GM12873 (cell line): ENCODE measurements around the gene RNASE11.
A peak's percentile ranks its signal among the peaks of the same experiment; 100 is the strongest.

Experiments
- TF ChIP-seq, protein P1 (sequence below): IDR thresholded peaks from 2 replicates; pipeline ENCODE4 v1.5.1; 2012; ENCODE audit warnings: low read depth, mild to moderate bottlenecking, moderate library complexity, low read length, control low read depth; ENCODE audit not compliant: insufficient read depth; ENCODE audit errors: missing control alignments

The RNASE11 gene

GRCh38 chr14:20618271-20618749, 30.5 kb upstream of the RNASE11 start:
- TF ChIP-seq, protein P1, sequence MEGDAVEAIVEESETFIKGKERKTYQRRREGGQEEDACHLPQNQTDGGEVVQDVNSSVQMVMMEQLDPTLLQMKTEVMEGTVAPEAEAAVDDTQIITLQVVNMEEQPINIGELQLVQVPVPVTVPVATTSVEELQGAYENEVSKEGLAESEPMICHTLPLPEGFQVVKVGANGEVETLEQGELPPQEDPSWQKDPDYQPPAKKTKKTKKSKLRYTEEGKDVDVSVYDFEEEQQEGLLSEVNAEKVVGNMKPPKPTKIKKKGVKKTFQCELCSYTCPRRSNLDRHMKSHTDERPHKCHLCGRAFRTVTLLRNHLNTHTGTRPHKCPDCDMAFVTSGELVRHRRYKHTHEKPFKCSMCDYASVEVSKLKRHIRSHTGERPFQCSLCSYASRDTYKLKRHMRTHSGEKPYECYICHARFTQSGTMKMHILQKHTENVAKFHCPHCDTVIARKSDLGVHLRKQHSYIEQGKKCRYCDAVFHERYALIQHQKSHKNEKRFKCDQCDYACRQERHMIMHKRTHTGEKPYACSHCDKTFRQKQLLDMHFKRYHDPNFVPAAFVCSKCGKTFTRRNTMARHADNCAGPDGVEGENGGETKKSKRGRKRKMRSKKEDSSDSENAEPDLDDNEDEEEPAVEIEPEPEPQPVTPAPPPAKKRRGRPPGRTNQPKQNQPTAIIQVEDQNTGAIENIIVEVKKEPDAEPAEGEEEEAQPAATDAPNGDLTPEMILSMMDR, result no peak

GRCh38 chr14:20617138-20618003, 29.6 kb upstream of the RNASE11 start:
- TF ChIP-seq, protein P1, result no peak

- TF ChIP-seq, protein P1, result no peak
Observed at GRCh38 chr14:20615996-20616395, 28.2 kb upstream of the RNASE11 start.

DNA sequence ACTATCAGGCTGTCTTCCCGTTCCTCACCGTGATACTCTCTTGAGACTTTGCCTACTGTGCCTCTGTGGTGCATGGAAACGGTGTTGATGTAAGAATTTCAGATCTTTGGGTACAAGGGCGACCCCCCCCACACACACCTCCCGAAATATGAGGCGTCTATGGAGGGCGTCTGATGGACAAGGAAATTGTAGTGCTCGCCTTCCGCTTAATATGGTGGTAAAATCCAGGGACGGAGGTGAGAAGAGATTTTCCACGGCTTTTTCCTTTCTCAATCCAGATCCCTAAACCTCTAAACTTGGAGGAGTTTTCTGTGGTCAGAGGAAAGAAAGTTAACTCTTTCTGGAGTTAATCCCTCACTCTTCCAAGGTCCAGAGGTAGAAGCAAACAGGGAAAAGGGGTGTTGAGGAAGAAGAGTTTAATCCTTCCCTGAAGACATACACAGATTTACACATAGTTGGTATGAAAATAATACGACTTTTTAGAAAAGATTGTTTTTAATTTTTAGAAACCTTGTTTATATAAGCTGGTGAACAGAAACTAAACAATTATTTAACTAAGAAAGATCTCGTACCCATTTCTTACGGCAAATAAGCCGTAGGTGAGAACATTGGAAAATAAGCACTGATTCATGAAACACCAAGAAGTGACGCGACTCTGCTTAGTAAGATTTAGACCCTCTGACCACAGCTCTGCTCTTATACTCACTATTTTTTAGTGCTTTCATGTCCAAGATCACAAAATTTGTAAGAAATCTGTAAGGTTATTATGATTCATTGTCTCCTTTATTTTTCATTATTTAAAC, 26.4 kb upstream of the RNASE11 start:
- TF ChIP-seq, protein P1, result no peak

DNA sequence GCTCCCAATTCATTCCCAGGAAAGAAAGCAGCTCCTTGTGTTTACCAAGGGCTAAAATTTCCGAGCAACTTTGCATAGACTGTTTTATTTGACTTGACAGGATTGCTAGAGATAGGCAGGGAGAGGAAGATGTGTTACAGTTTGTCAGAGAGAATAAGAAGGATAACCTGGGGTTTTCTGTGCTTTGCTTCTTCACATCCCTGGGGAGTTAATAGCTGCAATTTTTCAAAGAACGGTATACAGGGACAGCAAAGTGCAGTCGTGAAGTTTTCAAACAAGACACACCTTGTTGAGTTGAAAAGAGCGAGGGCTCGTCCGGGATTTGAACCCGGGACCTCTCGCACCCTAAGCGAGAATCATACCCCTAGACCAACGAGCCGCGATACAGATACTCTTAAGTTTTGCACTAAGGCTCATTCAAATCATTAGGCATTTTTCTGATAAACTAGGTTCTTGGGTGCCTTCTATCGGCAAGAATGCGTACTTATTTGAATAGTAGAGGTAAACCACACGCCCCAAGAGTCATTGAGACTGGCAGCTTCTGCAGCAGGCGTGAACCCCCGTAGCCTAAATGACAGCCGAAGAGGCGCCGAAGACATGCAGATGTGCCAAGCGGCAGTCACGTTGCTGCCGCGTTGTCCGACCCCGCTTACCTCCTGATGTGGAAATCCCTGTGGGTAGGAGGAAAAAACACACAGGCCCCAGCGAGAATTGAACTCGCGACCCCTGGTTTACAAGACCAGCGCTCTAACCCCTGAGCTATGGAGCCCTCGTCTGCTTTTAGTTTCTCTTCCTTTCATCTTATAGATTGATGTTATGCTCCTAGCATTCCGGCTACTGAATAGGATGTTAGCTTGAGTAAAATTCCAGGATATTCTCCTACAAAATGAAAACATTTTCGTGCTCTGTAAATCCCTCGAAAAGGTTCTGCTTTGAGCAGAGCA, 25.6 kb upstream of the RNASE11 start:
- TF ChIP-seq, protein P1, result peak; percentile 64

DNA sequence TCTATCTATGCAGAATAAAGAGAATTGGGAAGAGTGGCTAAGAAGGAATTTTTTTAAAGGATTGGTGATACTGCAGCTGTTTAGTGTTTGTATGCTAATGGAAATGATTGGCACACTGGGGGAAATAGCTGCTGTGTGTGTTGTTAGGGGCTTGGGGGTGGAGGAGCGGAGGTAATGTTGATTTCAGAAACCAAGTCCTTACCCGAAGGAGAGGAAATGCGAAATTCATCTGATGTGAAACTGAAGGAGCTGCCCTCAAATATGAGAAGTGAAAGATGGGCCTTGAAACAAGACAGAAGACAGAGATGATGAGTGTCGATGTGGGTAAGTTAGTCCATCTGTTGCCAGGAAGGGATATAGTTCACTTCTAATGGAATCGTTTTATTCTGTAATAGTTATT, 24.6 kb upstream of the RNASE11 start:
- TF ChIP-seq, protein P1, result no peak

DNA sequence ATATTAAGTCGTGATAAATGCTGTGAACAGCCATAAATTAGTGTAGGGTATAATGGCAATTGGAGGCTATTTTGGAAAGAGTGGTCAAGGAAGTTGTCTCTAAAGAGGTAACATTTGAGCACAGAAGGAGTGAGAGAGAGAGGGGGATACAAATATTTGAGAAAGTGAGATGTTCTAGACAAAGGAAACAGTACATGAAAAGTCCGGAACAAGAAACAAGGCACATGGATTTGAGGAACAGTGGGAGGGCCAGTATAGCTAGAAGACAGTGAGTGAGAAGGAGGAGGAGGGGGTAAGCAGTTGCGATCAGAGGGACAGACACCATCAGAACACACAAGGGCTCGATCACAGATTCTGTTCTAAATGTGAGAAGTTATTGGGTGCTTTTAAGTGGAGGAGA, 23.5 kb upstream of the RNASE11 start:
- TF ChIP-seq, protein P1, result no peak
